Measurements from ENCODE around the gene CCND1.

CCND1 gene

GRCh38 chr11:69664901-69665300 is 23.9 kb downstream of the CCND1 start:
- DNase-seq (ENCODE audit: low read depth in 3 of 3, low spot score in 1 of 3) = no peak

- DNase-seq (ENCODE audit: low read depth in 3 of 3, low spot score in 1 of 3) = no peak
These were observed 24.7 kb downstream of the CCND1 start for GRCh38 chr11:69665669-69666068.

- no peak for DNase-seq (ENCODE audit: low read depth in 3 of 3, low spot score in 1 of 3)
These were observed 25.3 kb downstream of the CCND1 start for GRCh38 chr11:69666261-69666660.

- DNase-seq (ENCODE audit: low read depth in 3 of 3, low spot score in 1 of 3) = no peak
These were observed 26.0 kb downstream of the CCND1 start for GRCh38 chr11:69666752-69667536.

- no peak for DNase-seq (ENCODE audit: low read depth in 3 of 3, low spot score in 1 of 3)
These were observed 27.0 kb downstream of the CCND1 start for GRCh38 chr11:69667619-69668604.

GRCh38 chr11:69669486-69669885 is 28.5 kb downstream of the CCND1 start:
- no peak for DNase-seq (ENCODE audit: low read depth in 3 of 3, low spot score in 1 of 3)

- DNase-seq (ENCODE audit: low read depth in 3 of 3, low spot score in 1 of 3) = peak in 2 of 3 donors; percentile 13 to 38
These were observed 29.3 kb downstream of the CCND1 start for GRCh38 chr11:69670158-69670845.

- DNase-seq (ENCODE audit: low read depth in 3 of 3, low spot score in 1 of 3) = no peak
These were observed 30.9 kb downstream of the CCND1 start for GRCh38 chr11:69671734-69672465.

- DNase-seq (ENCODE audit: low read depth in 3 of 3, low spot score in 1 of 3) = no peak
These were observed 33.4 kb downstream of the CCND1 start for GRCh38 chr11:69674267-69674885.

- DNase-seq (ENCODE audit: low read depth in 3 of 3, low spot score in 1 of 3) = peak; percentile 89 to 96 (median 91)
These were observed 34.1 kb downstream of the CCND1 start, which contains the start of gene LTO1 for GRCh38 chr11:69674886-69675714. TSS of gene LTO1 (minus strand) at chr11:69675353. CDS start at chr11:69675239, 114 bp downstream.

- DNase-seq (ENCODE audit: low read depth in 3 of 3, low spot score in 1 of 3) = no peak
These were observed 36.8 kb downstream of the CCND1 start for GRCh38 chr11:69677749-69678148.

- no peak for DNase-seq (ENCODE audit: low read depth in 3 of 3, low spot score in 1 of 3)
These were observed 39.7 kb downstream of the CCND1 start for GRCh38 chr11:69680688-69681087.

- DNase-seq (ENCODE audit: low read depth in 3 of 3, low spot score in 1 of 3) = no peak
These were observed 41.3 kb downstream of the CCND1 start for GRCh38 chr11:69682221-69682620.

- no peak for DNase-seq (ENCODE audit: low read depth in 3 of 3, low spot score in 1 of 3)
These were observed 41.8 kb downstream of the CCND1 start for GRCh38 chr11:69682681-69683326.

- no peak for DNase-seq (ENCODE audit: low read depth in 3 of 3, low spot score in 1 of 3)
These were observed 42.9 kb downstream of the CCND1 start for GRCh38 chr11:69683764-69684333.

GRCh38 chr11:69684651-69685050 is 43.7 kb downstream of the CCND1 start:
- DNase-seq (ENCODE audit: low read depth in 3 of 3, low spot score in 1 of 3) = no peak

GRCh38 chr11:69685348-69685747 is 44.4 kb downstream of the CCND1 start:
- DNase-seq (ENCODE audit: low read depth in 3 of 3, low spot score in 1 of 3) = no peak

GRCh38 chr11:69686452-69686851 is 45.5 kb downstream of the CCND1 start:
- no peak for DNase-seq (ENCODE audit: low read depth in 3 of 3, low spot score in 1 of 3)
